Panc1 (cell line): ENCODE results near the gene HACD3. TPM values are rescaled to one million over a fixed set of nuclear protein-coding genes. Genes with fewer than 3 reads are reported as not detected.
A peak's percentile ranks its signal among the peaks of the same experiment; 100 is the strongest.
"Not testable (repeated sequence)": the region's sequence is repeated elsewhere in the genome, so short reads cannot be mapped to it uniquely, and the experiment has no call there.

Experiments used
- ATAC-seq: fragments of 200-7000 bp; cut with Tn5 transposase; 2 replicates; pipeline ENCODE4 v1.9.1; 2020; ENCODE audit warnings: mild to moderate bottlenecking, moderate library complexity
- BruUV-seq: library from RNA; stranded (reverse); fragments of 400-500 nt; replicated peaks from 2 replicates; lab custom pipeline; 2021; lab: Mats Ljungman, UMichigan
- CTCF ChIA-PET: fragments of 300-600 bp; sonication (Branson Sonifier 250); formaldehyde crosslinking; loops from one replicate; lab custom pipeline; 2022; ENCODE audit warnings: antibody characterized with exemption; lab: Charles Lee
- POLR2A ChIA-PET: fragments of 300-600 bp; sonication (Branson Sonifier 250); formaldehyde crosslinking; loops from one replicate; lab custom pipeline; 2022; ENCODE audit warnings: antibody characterized with exemption; lab: Charles Lee
- DNase-seq: peaks from one replicate; pipeline ENCODE4 v3.0.0-alpha.2; 2010; ENCODE audit warnings: low read depth, low spot score
- H3K27ac ChIP-seq: 2 replicates; pipeline ENCODE4 v1.5.1; 2011; ENCODE audit warnings: mild to moderate bottlenecking, low read length, inconsistent platforms
- H3K27me3 ChIP-seq: fragments of 200-500 bp; sonication (Bioruptor generic); 2 replicates; pipeline ENCODE4 v1.6.0; 2014; ENCODE audit warnings: low read length, inconsistent platforms; ENCODE audit not compliant: control insufficient read depth, insufficient read depth
- H3K36me3 ChIP-seq: fragments of 200-500 bp; sonication (Bioruptor generic); 2 replicates; pipeline ENCODE4 v1.5.1; 2014; ENCODE audit warnings: inconsistent platforms, mild to moderate bottlenecking, low read length, moderate library complexity; ENCODE audit not compliant: control insufficient read depth, insufficient read depth
- H3K4me1 ChIP-seq: 2 replicates; pipeline ENCODE4 v1.5.1; 2011; ENCODE audit warnings: inconsistent platforms, mild to moderate bottlenecking, low read length, moderate library complexity; ENCODE audit not compliant: control insufficient read depth, insufficient read depth
- H3K4me3 ChIP-seq, 2 experiments: 2 replicates each; pipeline ENCODE4 v1.5.1; 2011 to 2012; ENCODE audit warnings: low read depth in 2 of 2, low read length in 2 of 2, mild to moderate bottlenecking in 2 of 2, inconsistent platforms in 1 of 2, moderate library complexity in 1 of 2
- H3K9me3 ChIP-seq: fragments of 200-500 bp; sonication (Bioruptor generic); 2 replicates; pipeline ENCODE4 v1.5.1; 2014; ENCODE audit warnings: low read depth, mild to moderate bottlenecking, inconsistent platforms, low read length, moderate library complexity; ENCODE audit not compliant: control insufficient read depth, insufficient read depth
- POLR2AphosphoS5 ChIP-seq: IDR thresholded peaks from 2 replicates; pipeline ENCODE4 v1.6.1; 2012; ENCODE audit warnings: mild to moderate bottlenecking, low read depth, low read length, moderate library complexity
- SIN3A ChIP-seq: IDR thresholded peaks from 2 replicates; pipeline ENCODE4 v1.6.1; 2012; ENCODE audit warnings: low read depth, mild to moderate bottlenecking, low read length, moderate library complexity, borderline replicate concordance; ENCODE audit not compliant: insufficient read depth
- TCF7L2 ChIP-seq: IDR thresholded peaks from 2 replicates; pipeline ENCODE4 v1.6.1; 2011; ENCODE audit warnings: mild to moderate bottlenecking, low read depth, low read length, inconsistent platforms
- in situ Hi-C: cut with HindIII; loops from 2 replicates; pipeline ENCODE4 v1.10.0; 2016; ENCODE audit warnings: low sequenced_read_pairs, low pct_unique_long_range_greater_than_20kb
- intact Hi-C: fragments of 100-400 bp; cut with micrococcal nuclease; formaldehyde crosslinking; loops from one replicate; pipeline ENCODE4 v1.10.0; 2022; ENCODE audit not compliant: unreplicated experiment
- total RNA-seq: library from RNA; stranded (reverse); gene quantifications from one replicate; pipeline ENCODE4 v1.2.1, GENCODE V29; 2021; ENCODE audit not compliant: unreplicated experiment
- TF ChIP-seq, protein P1 (sequence below): fragments of 450-650 bp; IDR thresholded peaks from 2 replicates; pipeline ENCODE4 v1.5.1; 2017; ENCODE audit warnings: mild to moderate bottlenecking
- TF ChIP-seq, protein P2 (sequence below), 2 experiments: IDR thresholded peaks; 2 replicates each; pipeline ENCODE4 v1.6.1; 2011 to 2012; ENCODE audit warnings: low read depth in 2 of 2, control low read depth in 1 of 2, low read length in 1 of 2, mild to moderate bottlenecking in 1 of 2, moderate library complexity in 1 of 2; ENCODE audit not compliant: insufficient read depth in 1 of 2

HACD3 gene
- total RNA-seq, 1 experiment from 2014 or later: 83.2 TPM

DNA sequence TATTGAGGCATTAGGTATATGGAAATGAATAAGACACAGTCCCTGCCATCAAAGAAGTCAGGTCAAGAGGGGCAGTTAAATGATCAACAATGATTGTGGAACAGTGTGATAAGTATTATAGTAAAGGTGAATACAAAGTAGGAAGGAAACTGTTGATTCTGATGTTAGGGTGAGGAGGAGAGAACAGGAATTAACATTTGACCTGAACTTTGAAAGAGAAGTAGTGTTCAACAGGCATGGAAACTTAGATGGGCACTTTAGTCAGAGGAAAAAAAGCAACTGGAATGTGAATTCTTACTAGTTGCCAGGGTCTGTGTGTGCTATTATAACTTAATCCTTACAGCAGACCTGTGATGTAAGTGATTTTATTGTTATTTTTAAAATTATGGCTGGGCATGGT lies 17.6 kb downstream of the HACD3 start:
- Histone ChIP-seq H3K4me1 (peaks cover 10% of the 10 kb centered on the region), H3K4me3 (no peak overlapping the region), H3K36me3 (no peaks in the 10 kb centered on the region), H3K9me3 (no peaks in the 10 kb centered on the region), H3K27me3 (no peaks in the 10 kb centered on the region), H3K27ac (no peak overlapping the region)
- POLR2A ChIA-PET: no interaction called here
- intact Hi-C loops: no loop called here
- no peak for DNase-seq
- ATAC-seq: no peak
- in situ Hi-C loops: no loop called here
- BruUV-seq: no TSS peak
- CTCF ChIA-PET: no interaction called here
- no peak for TF ChIP-seq SIN3A
- TF ChIP-seq, protein P1, sequence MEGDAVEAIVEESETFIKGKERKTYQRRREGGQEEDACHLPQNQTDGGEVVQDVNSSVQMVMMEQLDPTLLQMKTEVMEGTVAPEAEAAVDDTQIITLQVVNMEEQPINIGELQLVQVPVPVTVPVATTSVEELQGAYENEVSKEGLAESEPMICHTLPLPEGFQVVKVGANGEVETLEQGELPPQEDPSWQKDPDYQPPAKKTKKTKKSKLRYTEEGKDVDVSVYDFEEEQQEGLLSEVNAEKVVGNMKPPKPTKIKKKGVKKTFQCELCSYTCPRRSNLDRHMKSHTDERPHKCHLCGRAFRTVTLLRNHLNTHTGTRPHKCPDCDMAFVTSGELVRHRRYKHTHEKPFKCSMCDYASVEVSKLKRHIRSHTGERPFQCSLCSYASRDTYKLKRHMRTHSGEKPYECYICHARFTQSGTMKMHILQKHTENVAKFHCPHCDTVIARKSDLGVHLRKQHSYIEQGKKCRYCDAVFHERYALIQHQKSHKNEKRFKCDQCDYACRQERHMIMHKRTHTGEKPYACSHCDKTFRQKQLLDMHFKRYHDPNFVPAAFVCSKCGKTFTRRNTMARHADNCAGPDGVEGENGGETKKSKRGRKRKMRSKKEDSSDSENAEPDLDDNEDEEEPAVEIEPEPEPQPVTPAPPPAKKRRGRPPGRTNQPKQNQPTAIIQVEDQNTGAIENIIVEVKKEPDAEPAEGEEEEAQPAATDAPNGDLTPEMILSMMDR: no peak
- TF ChIP-seq, protein P2, sequence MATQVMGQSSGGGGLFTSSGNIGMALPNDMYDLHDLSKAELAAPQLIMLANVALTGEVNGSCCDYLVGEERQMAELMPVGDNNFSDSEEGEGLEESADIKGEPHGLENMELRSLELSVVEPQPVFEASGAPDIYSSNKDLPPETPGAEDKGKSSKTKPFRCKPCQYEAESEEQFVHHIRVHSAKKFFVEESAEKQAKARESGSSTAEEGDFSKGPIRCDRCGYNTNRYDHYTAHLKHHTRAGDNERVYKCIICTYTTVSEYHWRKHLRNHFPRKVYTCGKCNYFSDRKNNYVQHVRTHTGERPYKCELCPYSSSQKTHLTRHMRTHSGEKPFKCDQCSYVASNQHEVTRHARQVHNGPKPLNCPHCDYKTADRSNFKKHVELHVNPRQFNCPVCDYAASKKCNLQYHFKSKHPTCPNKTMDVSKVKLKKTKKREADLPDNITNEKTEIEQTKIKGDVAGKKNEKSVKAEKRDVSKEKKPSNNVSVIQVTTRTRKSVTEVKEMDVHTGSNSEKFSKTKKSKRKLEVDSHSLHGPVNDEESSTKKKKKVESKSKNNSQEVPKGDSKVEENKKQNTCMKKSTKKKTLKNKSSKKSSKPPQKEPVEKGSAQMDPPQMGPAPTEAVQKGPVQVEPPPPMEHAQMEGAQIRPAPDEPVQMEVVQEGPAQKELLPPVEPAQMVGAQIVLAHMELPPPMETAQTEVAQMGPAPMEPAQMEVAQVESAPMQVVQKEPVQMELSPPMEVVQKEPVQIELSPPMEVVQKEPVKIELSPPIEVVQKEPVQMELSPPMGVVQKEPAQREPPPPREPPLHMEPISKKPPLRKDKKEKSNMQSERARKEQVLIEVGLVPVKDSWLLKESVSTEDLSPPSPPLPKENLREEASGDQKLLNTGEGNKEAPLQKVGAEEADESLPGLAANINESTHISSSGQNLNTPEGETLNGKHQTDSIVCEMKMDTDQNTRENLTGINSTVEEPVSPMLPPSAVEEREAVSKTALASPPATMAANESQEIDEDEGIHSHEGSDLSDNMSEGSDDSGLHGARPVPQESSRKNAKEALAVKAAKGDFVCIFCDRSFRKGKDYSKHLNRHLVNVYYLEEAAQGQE (IDR thresholded peaks at IDR 0.05; ENCODE audit: insufficient read depth in 1 of 2, low read depth in 2 of 2, low read length in 1 of 2): no peak
- TF ChIP-seq POLR2AphosphoS5: no peak
- no peak for TF ChIP-seq TCF7L2

DNA sequence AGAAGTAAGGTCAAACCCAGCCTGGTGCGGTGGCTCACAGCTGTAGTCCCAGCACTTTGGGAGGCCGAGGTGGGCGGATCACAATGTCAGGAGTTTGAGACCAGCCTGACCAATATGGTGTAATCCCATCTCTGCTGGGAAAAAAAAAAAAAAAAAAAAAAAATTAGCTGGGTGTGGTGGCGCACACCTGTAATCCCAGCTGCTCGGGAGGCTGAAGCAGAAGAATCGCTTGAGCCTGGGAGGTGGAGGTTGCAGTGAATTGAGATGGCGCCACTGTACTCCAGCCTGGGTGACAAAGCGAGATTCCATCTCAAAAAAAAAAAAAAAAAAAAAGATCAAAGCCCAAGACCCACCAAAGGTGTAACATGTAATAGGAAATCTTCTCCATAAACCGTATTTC lies 19.0 kb downstream of the HACD3 start:
- in situ Hi-C loops, BruUV-seq, H3K27ac ChIP-seq, H3K36me3 ChIP-seq, ATAC-seq, H3K27me3 ChIP-seq, H3K4me3 ChIP-seq, DNase-seq, H3K9me3 ChIP-seq, H3K4me1 ChIP-seq, intact Hi-C loops: not testable (repeated sequence)
- ChIA-PET POLR2A (interaction anchor here (0.6 kb wide), 2 partner anchors 24 to 1937 kb away, joined by 3 to 4 read pairs; no protein-coding TSS in a partner anchor), CTCF (interaction anchor here (0.7 kb wide), 2 partner anchors 15 to 88 kb away, joined by 6 to 17 read pairs; no protein-coding TSS in a partner anchor)

DNA sequence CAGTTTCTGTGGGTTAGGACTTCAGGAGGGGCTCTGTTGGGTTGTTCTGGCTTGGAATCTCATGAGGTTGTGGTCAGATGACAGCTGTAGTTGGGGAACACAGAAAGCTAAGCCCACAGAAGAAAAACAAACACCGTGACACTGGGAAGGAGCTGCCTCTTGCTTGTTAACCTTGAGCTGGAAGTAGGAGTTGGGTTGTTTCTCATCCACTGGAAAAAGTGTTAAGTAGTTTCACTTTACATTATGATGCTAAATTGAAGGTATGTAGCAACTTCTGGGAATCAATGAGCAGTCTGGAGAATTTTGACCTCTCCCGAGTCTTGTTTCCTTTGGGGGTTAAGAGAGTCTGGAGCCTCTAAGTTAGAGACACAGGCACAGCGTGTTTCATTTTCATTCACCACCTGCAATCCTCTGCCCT lies 20.4 kb downstream of the HACD3 start:
- H3K27ac ChIP-seq: no peak overlapping the region
- TSS peak; percentile 9 for BruUV-seq
- intact Hi-C loops (no loop called here), in situ Hi-C loops (no loop called here)
- TF ChIP-seq TCF7L2: no peak
- TF ChIP-seq SIN3A: no peak
- TF ChIP-seq, protein P1: no peak
- TF ChIP-seq, protein P2 (IDR thresholded peaks at IDR 0.05; ENCODE audit: insufficient read depth in 1 of 2, low read depth in 2 of 2, low read length in 1 of 2): no peak
- peaks cover 10% of the 10 kb centered on the region for H3K4me1 ChIP-seq
- DNase-seq (no peak), ATAC-seq (no peak)
- ChIA-PET POLR2A (interaction anchor here (0.7 kb wide), 1 partner anchor 103 kb away, joined by 3 read pairs; no protein-coding TSS in a partner anchor), CTCF (no interaction called here)
- H3K27me3 ChIP-seq: no peaks in the 10 kb centered on the region
- H3K36me3 ChIP-seq: peaks cover 3% of the 10 kb centered on the region; the same call in 1 of the 2 replicates
- H3K9me3 ChIP-seq: no peaks in the 10 kb centered on the region
- H3K4me3 ChIP-seq: no peak overlapping the region
